ENCODE data around the gene EPHB4. TPM values are rescaled to one million over a fixed set of nuclear protein-coding genes. Genes with fewer than 3 reads are reported as not detected.

Gene EPHB4
- total RNA-seq, 1 donor from 2014 or later: 127 TPM

Small RNAs within 50 kb of the gene (microRNA-seq; reads per million reads assigned to microRNA genes)
- 1.2 reads per million for gene MIR6875

Other genes starting within 250 kb of the EPHB4 start
- gene LRCH4, start 241.4 kb downstream of the EPHB4 start, total RNA-seq: 117 to 128 TPM (median 127 TPM) in 3 replicates
- gene FBXO24, start 241.2 kb downstream of the EPHB4 start, total RNA-seq: 0.54 to 0.93 TPM (median 0.64 TPM) in 3 replicates
- 461 to 479 TPM (median 479 TPM) in 3 replicates for gene PCOLCE, start 225.2 kb downstream of the EPHB4 start, total RNA-seq
- 22.5 to 25.9 TPM (median 24.7 TPM) in 3 replicates for gene MOSPD3, start 215.0 kb downstream of the EPHB4 start, total RNA-seq
- 0.38 to 0.69 TPM (median 0.54 TPM) in 3 replicates for gene TFR2, start 186.0 kb downstream of the EPHB4 start, total RNA-seq
- not detected in 3 replicates for gene ACTL6B, start 171.1 kb downstream of the EPHB4 start, total RNA-seq
- 173 to 178 TPM (median 174 TPM) in 3 replicates for gene GNB2, start 153.8 kb downstream of the EPHB4 start, total RNA-seq
- gene GIGYF1, start 133.3 kb downstream of the EPHB4 start, total RNA-seq: 98.5 to 99.2 TPM (median 99.1 TPM) in 3 replicates
- gene POP7, start 121.4 kb downstream of the EPHB4 start, total RNA-seq: 26.0 to 27.2 TPM (median 26.6 TPM) in 3 replicates
- 0.16 to 0.27 TPM in 2 of 3 replicates, not detected in the other for gene EPO, start 107.1 kb downstream of the EPHB4 start, total RNA-seq
- not detected in 3 replicates for gene ZAN, start 93.9 kb downstream of the EPHB4 start, total RNA-seq
- 30.9 to 39.1 TPM (median 37.5 TPM) in 3 replicates for gene SLC12A9, start 25.2 kb upstream of the EPHB4 start, total RNA-seq
- gene TRIP6, start 39.9 kb upstream of the EPHB4 start, total RNA-seq: 101 to 109 TPM (median 107 TPM) in 3 replicates
- 229 to 245 TPM (median 240 TPM) in 3 replicates for gene SRRT, start 47.6 kb upstream of the EPHB4 start, total RNA-seq
- gene UFSP1, start 62.2 kb upstream of the EPHB4 start, total RNA-seq: 6.0 to 8.0 TPM (median 6.4 TPM) in 3 replicates
- 9.2 to 10.4 TPM (median 9.6 TPM) in 3 replicates for gene ACHE, start 68.4 kb upstream of the EPHB4 start, total RNA-seq
- 2.0 to 2.4 TPM (median 2.2 TPM) in 3 replicates for gene MUC3A, start 122.0 kb upstream of the EPHB4 start, total RNA-seq
- gene MUC12, start 142.0 kb upstream of the EPHB4 start, total RNA-seq: 0.73 to 1.4 TPM (median 1.1 TPM) in 3 replicates
- not detected in 3 replicates for gene MUC17, start 192.6 kb upstream of the EPHB4 start, total RNA-seq